BJ (cell line): ENCODE measurements around the gene RSAD1. TPM values are rescaled to one million over a fixed set of nuclear protein-coding genes. Genes with fewer than 3 reads are reported as not detected.

Experiments
- CTCF ChIA-PET: fragments of 350-600 bp; formaldehyde crosslinking; extraction: SDS; loops from one replicate; lab custom pipeline; 2021; ENCODE audit warnings: antibody characterized with exemption, inconsistent platforms; lab: Yijun Ruan, JAX
- POLR2A ChIA-PET: fragments of 300-600 bp; sonication (Branson Sonifier 250); formaldehyde crosslinking; extraction: SDS; loops from one replicate; lab custom pipeline; 2021; ENCODE audit warnings: antibody characterized with exemption; lab: Charles Lee
- DNase-seq: peaks from one replicate; pipeline ENCODE4 v3.0.0-alpha.2; 2011; ENCODE audit warnings: low read depth
- H3K27me3 ChIP-seq: 2 replicates; pipeline ENCODE4 v1.6.0; 2011; ENCODE audit warnings: low read length; ENCODE audit not compliant: control insufficient read depth, insufficient read depth
- H3K36me3 ChIP-seq: 2 replicates; pipeline ENCODE4 v1.5.1; 2011; ENCODE audit warnings: low read length; ENCODE audit not compliant: control insufficient read depth, insufficient read depth
- H3K4me3 ChIP-seq: 2 replicates; pipeline ENCODE4 v1.5.1; 2011; ENCODE audit warnings: low read depth, mild to moderate bottlenecking, control low read depth, low read length
- polyA plus RNA-seq: library from polyadenylated mRNA; depleted of rRNA; stranded (reverse); fragments of >200 nt; gene quantifications from 2 replicates; pipeline ENCODE4 v1.2.3, GENCODE V29; 2011
- TF ChIP-seq, protein P1 (sequence below): IDR thresholded peaks from 2 replicates; pipeline ENCODE4 v1.5.1; 2011; ENCODE audit warnings: low read depth, mild to moderate bottlenecking, control low read depth, inconsistent platforms, low read length, moderate library complexity; ENCODE audit not compliant: insufficient read depth

RSAD1 gene
- polyA plus RNA-seq, 1 experiment = 22.6 TPM

DNA sequence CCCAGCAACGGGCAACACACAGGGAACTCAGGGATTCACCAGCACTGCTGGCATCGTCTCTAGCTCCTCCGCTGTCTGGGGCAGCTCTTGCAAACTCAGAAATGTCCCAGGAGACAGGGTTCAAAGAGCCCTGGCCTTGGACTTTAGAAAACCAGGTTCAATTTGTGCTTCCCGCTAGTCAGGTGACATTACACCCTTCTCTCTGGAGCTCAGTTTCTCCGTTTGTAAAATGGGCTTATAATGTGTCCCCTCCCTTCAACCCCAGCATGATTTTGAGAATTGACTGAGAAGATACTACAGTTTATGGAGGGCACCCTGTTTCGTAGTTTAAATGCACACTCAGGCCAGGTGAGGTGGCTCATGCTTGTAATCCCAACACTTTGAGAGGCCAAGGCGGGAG, 27.6 kb downstream of the RSAD1 start:
- TF ChIP-seq, protein P1, sequence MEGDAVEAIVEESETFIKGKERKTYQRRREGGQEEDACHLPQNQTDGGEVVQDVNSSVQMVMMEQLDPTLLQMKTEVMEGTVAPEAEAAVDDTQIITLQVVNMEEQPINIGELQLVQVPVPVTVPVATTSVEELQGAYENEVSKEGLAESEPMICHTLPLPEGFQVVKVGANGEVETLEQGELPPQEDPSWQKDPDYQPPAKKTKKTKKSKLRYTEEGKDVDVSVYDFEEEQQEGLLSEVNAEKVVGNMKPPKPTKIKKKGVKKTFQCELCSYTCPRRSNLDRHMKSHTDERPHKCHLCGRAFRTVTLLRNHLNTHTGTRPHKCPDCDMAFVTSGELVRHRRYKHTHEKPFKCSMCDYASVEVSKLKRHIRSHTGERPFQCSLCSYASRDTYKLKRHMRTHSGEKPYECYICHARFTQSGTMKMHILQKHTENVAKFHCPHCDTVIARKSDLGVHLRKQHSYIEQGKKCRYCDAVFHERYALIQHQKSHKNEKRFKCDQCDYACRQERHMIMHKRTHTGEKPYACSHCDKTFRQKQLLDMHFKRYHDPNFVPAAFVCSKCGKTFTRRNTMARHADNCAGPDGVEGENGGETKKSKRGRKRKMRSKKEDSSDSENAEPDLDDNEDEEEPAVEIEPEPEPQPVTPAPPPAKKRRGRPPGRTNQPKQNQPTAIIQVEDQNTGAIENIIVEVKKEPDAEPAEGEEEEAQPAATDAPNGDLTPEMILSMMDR = no peak
- Histone ChIP-seq H3K4me3 (no peak overlapping the region), H3K27me3 (no peaks in the 10 kb centered on the region), H3K36me3 (no peaks in the 10 kb centered on the region)
- ChIA-PET POLR2A (no interaction called here), CTCF (interaction anchor here (1.0 to 2.0 kb wide), 5 partner anchors 23 to 120 kb away, joined by 3 to 9 read pairs (median 4); partner anchors contain the start of gene RSAD1)
- DNase-seq = no peak

GRCh38 chr17:50507871-50508572, 29.4 kb downstream of the RSAD1 start, which contains the start of gene MYCBPAP:
TSS of gene MYCBPAP (plus strand) at chr17:50508439. CDS start at chr17:50508675, 236 bp downstream.
- CTCF ChIA-PET = interaction anchor here (0.9 kb wide), 1 partner anchor 118 kb away, joined by 3 read pairs; no protein-coding TSS in a partner anchor

GRCh38 chr17:50508573-50509460, 30.2 kb downstream of the RSAD1 start:
- POLR2A ChIA-PET = no interaction called here
- DNase-seq = no peak
- TF ChIP-seq, protein P1 = no peak
- CTCF ChIA-PET = interaction anchor here (0.7 to 1.5 kb wide), 3 partner anchors 8 to 27 kb away, joined by 3 to 6 read pairs (median 4); no protein-coding TSS in a partner anchor
- H3K36me3 ChIP-seq = no peaks in the 10 kb centered on the region
- peak overlapping the region; percentile 49 for H3K4me3 ChIP-seq
- no peaks in the 10 kb centered on the region for H3K27me3 ChIP-seq

More at GRCh38 chr17:50507871-50508572, 29.4 kb downstream of the RSAD1 start, which contains the start of gene MYCBPAP:
- H3K4me3 ChIP-seq = peak within 1 kb of the TSS; percentile 49
- H3K36me3 ChIP-seq = no peaks in the 10 kb centered on the region
- DNase-seq = no peak
- H3K27me3 ChIP-seq = no peaks in the 10 kb centered on the region
- TF ChIP-seq, protein P1 = peak; percentile 33; the same call in 1 of the 2 replicates
- POLR2A ChIA-PET = no interaction called here

DNA sequence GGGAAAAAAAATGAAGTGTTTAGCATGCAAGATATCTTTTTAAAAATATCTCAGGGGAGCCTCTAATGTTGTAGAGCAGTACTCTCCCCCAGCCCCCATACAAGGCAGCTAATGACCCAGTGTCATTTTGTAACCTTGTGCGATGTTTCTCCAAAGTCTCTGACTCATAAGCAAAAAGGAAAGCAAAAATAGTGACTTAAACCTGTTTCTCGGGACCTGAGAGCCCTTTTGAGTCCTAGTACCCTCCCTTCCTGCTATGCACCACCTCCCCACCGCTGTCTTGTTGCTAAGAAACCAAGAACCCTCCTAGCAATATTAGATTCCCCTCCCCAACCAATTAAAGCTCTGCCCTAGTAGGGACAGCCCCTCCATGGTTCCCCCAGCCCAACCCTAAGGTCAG, 32.4 kb downstream of the RSAD1 start:
- TF ChIP-seq, protein P1 = no peak
- DNase-seq = no peak
- ChIA-PET POLR2A (no interaction called here), CTCF (interaction anchor here (1.6 kb wide), 1 partner anchor 32 kb away, joined by 4 read pairs; the partner anchor contains the start of gene RSAD1)
- Histone ChIP-seq H3K36me3 (no peaks in the 10 kb centered on the region), H3K4me3 (no peak overlapping the region), H3K27me3 (peaks cover 2% of the 10 kb centered on the region; the same call in 1 of the 2 replicates)
